ENCODE results near the gene MARCHF4. TPM values are rescaled to one million over a fixed set of nuclear protein-coding genes. Genes with fewer than 3 reads are reported as not detected.

The MARCHF4 gene
- total and polyA plus RNA-seq, 2 of the 4 experiments (the other 2 are of a cell fraction): 2.3 to 12.0 TPM

DNA sequence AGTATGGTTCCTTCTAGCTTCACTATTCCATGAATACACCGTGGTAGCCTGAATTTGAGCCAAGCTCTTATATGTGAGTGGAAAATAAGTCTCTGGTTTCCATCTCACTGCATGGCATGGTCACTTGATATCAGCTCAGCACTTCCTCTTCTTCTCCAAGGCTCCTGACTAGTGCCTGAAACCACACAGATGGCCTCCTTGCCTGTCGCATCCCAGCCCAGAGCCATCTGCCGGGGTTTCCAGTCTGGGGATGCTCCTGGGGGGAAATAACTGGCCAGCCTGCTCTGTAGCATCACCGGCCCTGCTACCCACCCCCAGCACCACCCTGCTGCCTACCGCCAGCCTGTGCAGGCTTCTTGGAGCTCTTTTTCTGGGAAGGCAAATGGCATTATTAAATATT lies 7.7 kb upstream of the MARCHF4 start:
- ATAC-seq (ENCODE audit: low read depth) (no peak), DNase-seq (no peak)
- H2BK120ac ChIP-seq (ENCODE audit: low read depth, low read length): peak overlapping the region; percentile 45
- H3K14ac ChIP-seq (replicated peaks; ENCODE audit: low read depth, low read length): 0 out of 2 replicates have a peak overlapping the region, but pooled peaks have one; percentile 9
- no peak overlapping the region for H4K8ac ChIP-seq (ENCODE audit: low read depth in 2 of 2, low read length in 2 of 2)
- no peak overlapping the region for H3K27ac ChIP-seq (ENCODE audit: insufficient read depth, low read length)
- POLR2A ChIA-PET (ENCODE audit: unreplicated experiment): no interaction called here
- no peak overlapping the region for H4K5ac ChIP-seq (ENCODE audit: low read depth, low read length)
- H3K18ac ChIP-seq (ENCODE audit: low read depth, low read length): no peak overlapping the region; the same call in 1 of the 2 replicates
- H2BK20ac ChIP-seq (ENCODE audit: low read depth, low read length): peak overlapping the region; percentile 14
- CTCF ChIA-PET: no interaction called here
- WGBS, 2 experiments (ENCODE audit: extremely low coverage in 2 of 2, insufficient read length in 1 of 2): 100% methylated on average over 2 of the region's 5 CpGs; no CpG with 5 or more reads in 1 of the 2 experiments
- H3K4me3 ChIP-seq (ENCODE audit: insufficient read depth, low read depth, low read length): no peak overlapping the region
- H3K4me1 ChIP-seq (ENCODE audit: control insufficient read depth, insufficient read depth, low read length): peaks cover 8% of the 10 kb centered on the region; the same call in 1 of the 2 replicates
- no peak overlapping the region for H3K23ac ChIP-seq (ENCODE audit: low read depth, low read length)
- H2AK9ac ChIP-seq (replicated peaks; ENCODE audit: low read depth, low read length, poor library complexity): no peak overlapping the region
- H3K9ac ChIP-seq (ENCODE audit: low read depth, low read length): no peak overlapping the region
- H3K4ac ChIP-seq (ENCODE audit: low read depth, low read length): peak overlapping the region; percentile 34; the same call in 1 of the 2 replicates
- BruUV-seq (replicated peaks): no TSS peak
- no peaks in the 10 kb centered on the region for H3K36me3 ChIP-seq (ENCODE audit: control insufficient read depth, insufficient read depth, low read length)
- TF ChIP-seq, protein P1, sequence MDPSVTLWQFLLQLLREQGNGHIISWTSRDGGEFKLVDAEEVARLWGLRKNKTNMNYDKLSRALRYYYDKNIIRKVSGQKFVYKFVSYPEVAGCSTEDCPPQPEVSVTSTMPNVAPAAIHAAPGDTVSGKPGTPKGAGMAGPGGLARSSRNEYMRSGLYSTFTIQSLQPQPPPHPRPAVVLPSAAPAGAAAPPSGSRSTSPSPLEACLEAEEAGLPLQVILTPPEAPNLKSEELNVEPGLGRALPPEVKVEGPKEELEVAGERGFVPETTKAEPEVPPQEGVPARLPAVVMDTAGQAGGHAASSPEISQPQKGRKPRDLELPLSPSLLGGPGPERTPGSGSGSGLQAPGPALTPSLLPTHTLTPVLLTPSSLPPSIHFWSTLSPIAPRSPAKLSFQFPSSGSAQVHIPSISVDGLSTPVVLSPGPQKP (IDR thresholded peaks at IDR 0.05; ENCODE audit: borderline replicate concordance, low read depth, low read length): no peak
- no peak for TF ChIP-seq RCOR1 (IDR thresholded peaks at IDR 0.05; ENCODE audit: insufficient replicate concordance, low read length)
- no peak for TF ChIP-seq SMC3 (IDR thresholded peaks at IDR 0.05; ENCODE audit: low read depth, low read length)
- TF ChIP-seq RFX5 (IDR thresholded peaks at IDR 0.05; ENCODE audit: low read depth, low read length): no peak
- no peak for TF ChIP-seq POLR2A (IDR thresholded peaks at IDR 0.05; ENCODE audit: low read depth, low read length)
- H4K91ac ChIP-seq (ENCODE audit: insufficient read depth, low read depth, low read length): peak overlapping the region; percentile 22; the same call in 1 of the 2 replicates
- H3K79me1 ChIP-seq (ENCODE audit: low read depth in 1 of 2, low read length in 2 of 2): no peaks in the 10 kb centered on the region
- no peak overlapping the region for H2BK5ac ChIP-seq (ENCODE audit: low read depth, low read length, poor library complexity, severe bottlenecking)
- no peaks in the 10 kb centered on the region for H4K20me1 ChIP-seq (ENCODE audit: insufficient read depth, low read length)
- no peak overlapping the region for H3K4me2 ChIP-seq (ENCODE audit: low read depth, low read length)
- H3K56ac ChIP-seq (ENCODE audit: extremely low read depth, insufficient read depth, low read length): no peak overlapping the region
- peaks cover 8% of the 10 kb centered on the region for H3K9me1 ChIP-seq (ENCODE audit: insufficient read depth, low read length)
- no peaks in the 10 kb centered on the region for H3K27me3 ChIP-seq (ENCODE audit: control insufficient read depth, insufficient read depth, low read length)
- peak overlapping the region; percentile 45; the same call in 1 of the 3 replicates for H2BK15ac ChIP-seq (ENCODE audit: low read depth, low read length)
- H2AFZ ChIP-seq (replicated peaks; ENCODE audit: low read length, poor library complexity): no peak overlapping the region
- dilution Hi-C loops (cut with HindIII; ENCODE audit: low sequenced_read_pairs, unreplicated experiment): no loop called here
- intact Hi-C loops (cut with micrococcal nuclease): no loop called here
- H2AK5ac ChIP-seq (ENCODE audit: low read depth, low read length): peak overlapping the region; percentile 38; the same call in 1 of the 2 replicates
- in situ Hi-C loops (cut with MboI; ENCODE audit: low sequenced_read_pairs): no loop called here
- no peaks in the 10 kb centered on the region for H3K9me3 ChIP-seq (ENCODE audit: control insufficient read depth, insufficient read depth, low read length)

Data from IMR-90 (cell line).